ENCODE results near the gene YTHDF1. TPM values are rescaled to one million over a fixed set of nuclear protein-coding genes. Genes with fewer than 3 reads are reported as not detected.

Gene YTHDF1
- total RNA-seq, 1 donor from 2014 or later, result 44.0 TPM

Other genes with a start within 250 kb of the YTHDF1 start
- gene BHLHE23, start 209.2 kb downstream of the YTHDF1 start, total RNA-seq, result not detected in 2 replicates
- 0.12 TPM in 1 of 2 replicates, not detected in the other for gene BIRC7, start 19.8 kb upstream of the YTHDF1 start, total RNA-seq
- 0.58 and 4.8 TPM in 2 replicates for gene NKAIN4, start 38.3 kb upstream of the YTHDF1 start, total RNA-seq
- 66.7 and 94.6 TPM in 2 replicates for gene ARFGAP1, start 56.7 kb upstream of the YTHDF1 start, total RNA-seq
- gene COL20A1, start 77.1 kb upstream of the YTHDF1 start, total RNA-seq, result not detected in 2 replicates
- not detected in 2 replicates for gene CHRNA4, start 145.2 kb upstream of the YTHDF1 start, total RNA-seq

All from glomerular endothelial cell (primary cell).